ENCODE measurements around the gene ABCC2. TPM values are rescaled to one million over a fixed set of nuclear protein-coding genes. Genes with fewer than 3 reads are reported as not detected.

ABCC2 gene
- polyA plus RNA-seq, 1 donor from 2014 or later = 2.0 TPM

DNA sequence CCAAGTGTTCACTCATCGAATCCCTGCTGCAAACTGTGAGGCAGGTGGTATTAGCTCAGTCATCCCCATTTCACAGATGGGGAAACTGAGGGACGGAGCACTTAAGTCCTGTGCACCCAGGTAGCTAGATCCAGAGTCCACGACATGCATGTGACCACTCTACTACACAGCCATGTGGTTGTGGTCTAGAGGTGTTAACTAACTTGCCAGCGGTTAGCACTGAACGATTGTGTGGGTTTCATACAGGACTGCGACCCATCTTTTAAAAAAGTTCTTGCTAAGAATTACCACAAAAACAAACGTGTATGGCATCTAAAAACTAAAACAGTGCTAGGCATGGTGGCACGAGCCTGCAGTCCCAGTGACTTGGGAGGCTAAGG is 16.1 kb upstream of the ABCC2 start:
- no peak overlapping the region for H3K4me2 ChIP-seq (ENCODE audit: low read length)
- H3K4me3 ChIP-seq (ENCODE audit: low read length) = no peak overlapping the region
- H3K27me3 ChIP-seq (ENCODE audit: insufficient read depth, low read depth, low read length) = no peaks in the 10 kb centered on the region
- no peaks in the 10 kb centered on the region for H3F3A ChIP-seq (ENCODE audit: insufficient read depth, low read length, poor library complexity, severe bottlenecking)
- no peaks in the 10 kb centered on the region for H3K36me3 ChIP-seq (ENCODE audit: insufficient read depth, low read length)
- H3K79me2 ChIP-seq (replicated peaks; ENCODE audit: insufficient read depth, low read length) = no peaks in the 10 kb centered on the region
- H3K9me2 ChIP-seq (ENCODE audit: insufficient read depth, low read length) = no peaks in the 10 kb centered on the region
- H3K9me3 ChIP-seq (ENCODE audit: low read length) = no peaks in the 10 kb centered on the region
- no peaks in the 10 kb centered on the region for H4K20me1 ChIP-seq (ENCODE audit: insufficient read depth)
- TF ChIP-seq EZH2 (IDR thresholded peaks at IDR 0.05; ENCODE audit: borderline replicate concordance, insufficient read depth, low read length, poor library complexity, severe bottlenecking) (no peak), POLR2AphosphoS5 (IDR thresholded peaks at IDR 0.05) (no peak), EP300 (conservative IDR thresholded peaks at IDR 0.05; ENCODE audit: poor library complexity, severe bottlenecking) (no peak), TAF1 (IDR thresholded peaks at IDR 0.05; ENCODE audit: low read depth) (no peak), RAD21 (conservative IDR thresholded peaks at IDR 0.05) (no peak), MXI1 (conservative IDR thresholded peaks at IDR 0.05; ENCODE audit: poor library complexity, severe bottlenecking) (no peak), SMC3 (conservative IDR thresholded peaks at IDR 0.05; ENCODE audit: poor library complexity) (no peak)
- TF ChIP-seq, protein P1, sequence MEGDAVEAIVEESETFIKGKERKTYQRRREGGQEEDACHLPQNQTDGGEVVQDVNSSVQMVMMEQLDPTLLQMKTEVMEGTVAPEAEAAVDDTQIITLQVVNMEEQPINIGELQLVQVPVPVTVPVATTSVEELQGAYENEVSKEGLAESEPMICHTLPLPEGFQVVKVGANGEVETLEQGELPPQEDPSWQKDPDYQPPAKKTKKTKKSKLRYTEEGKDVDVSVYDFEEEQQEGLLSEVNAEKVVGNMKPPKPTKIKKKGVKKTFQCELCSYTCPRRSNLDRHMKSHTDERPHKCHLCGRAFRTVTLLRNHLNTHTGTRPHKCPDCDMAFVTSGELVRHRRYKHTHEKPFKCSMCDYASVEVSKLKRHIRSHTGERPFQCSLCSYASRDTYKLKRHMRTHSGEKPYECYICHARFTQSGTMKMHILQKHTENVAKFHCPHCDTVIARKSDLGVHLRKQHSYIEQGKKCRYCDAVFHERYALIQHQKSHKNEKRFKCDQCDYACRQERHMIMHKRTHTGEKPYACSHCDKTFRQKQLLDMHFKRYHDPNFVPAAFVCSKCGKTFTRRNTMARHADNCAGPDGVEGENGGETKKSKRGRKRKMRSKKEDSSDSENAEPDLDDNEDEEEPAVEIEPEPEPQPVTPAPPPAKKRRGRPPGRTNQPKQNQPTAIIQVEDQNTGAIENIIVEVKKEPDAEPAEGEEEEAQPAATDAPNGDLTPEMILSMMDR (IDR thresholded peaks at IDR 0.05; ENCODE audit: poor library complexity, severe bottlenecking) = no peak
- TF ChIP-seq, protein P2, sequence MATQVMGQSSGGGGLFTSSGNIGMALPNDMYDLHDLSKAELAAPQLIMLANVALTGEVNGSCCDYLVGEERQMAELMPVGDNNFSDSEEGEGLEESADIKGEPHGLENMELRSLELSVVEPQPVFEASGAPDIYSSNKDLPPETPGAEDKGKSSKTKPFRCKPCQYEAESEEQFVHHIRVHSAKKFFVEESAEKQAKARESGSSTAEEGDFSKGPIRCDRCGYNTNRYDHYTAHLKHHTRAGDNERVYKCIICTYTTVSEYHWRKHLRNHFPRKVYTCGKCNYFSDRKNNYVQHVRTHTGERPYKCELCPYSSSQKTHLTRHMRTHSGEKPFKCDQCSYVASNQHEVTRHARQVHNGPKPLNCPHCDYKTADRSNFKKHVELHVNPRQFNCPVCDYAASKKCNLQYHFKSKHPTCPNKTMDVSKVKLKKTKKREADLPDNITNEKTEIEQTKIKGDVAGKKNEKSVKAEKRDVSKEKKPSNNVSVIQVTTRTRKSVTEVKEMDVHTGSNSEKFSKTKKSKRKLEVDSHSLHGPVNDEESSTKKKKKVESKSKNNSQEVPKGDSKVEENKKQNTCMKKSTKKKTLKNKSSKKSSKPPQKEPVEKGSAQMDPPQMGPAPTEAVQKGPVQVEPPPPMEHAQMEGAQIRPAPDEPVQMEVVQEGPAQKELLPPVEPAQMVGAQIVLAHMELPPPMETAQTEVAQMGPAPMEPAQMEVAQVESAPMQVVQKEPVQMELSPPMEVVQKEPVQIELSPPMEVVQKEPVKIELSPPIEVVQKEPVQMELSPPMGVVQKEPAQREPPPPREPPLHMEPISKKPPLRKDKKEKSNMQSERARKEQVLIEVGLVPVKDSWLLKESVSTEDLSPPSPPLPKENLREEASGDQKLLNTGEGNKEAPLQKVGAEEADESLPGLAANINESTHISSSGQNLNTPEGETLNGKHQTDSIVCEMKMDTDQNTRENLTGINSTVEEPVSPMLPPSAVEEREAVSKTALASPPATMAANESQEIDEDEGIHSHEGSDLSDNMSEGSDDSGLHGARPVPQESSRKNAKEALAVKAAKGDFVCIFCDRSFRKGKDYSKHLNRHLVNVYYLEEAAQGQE (IDR thresholded peaks at IDR 0.05; ENCODE audit: borderline replicate concordance) = no peak
- no peak overlapping the region for H3K27ac ChIP-seq (ENCODE audit: low read length)
- no peak overlapping the region for H2AFZ ChIP-seq (ENCODE audit: low read depth, low read length)
- H3K9ac ChIP-seq (ENCODE audit: low read length) = no peak overlapping the region

DNA sequence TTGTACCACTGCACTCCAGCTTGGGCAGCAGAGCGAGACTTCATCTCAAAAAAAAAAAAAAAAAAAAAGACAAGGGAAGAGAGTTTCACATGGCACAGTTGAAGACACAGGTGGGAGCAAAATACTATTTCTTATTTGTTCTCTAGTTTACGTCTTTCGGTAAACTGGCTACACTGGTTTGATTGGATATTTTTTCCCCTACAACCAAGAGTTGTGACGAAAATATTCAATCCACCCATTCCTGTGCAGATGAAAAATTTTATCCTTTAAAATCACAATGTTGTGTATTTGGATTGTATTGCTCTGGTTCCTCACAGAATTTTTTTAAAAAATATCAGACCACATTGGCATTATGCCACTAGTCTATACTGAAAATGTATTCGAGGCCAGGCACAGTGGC is 14.5 kb upstream of the ABCC2 start:
- H3K4me2 ChIP-seq (ENCODE audit: low read length) = no peak overlapping the region
- no peaks in the 10 kb centered on the region for H4K20me1 ChIP-seq (ENCODE audit: insufficient read depth)
- H3K9me3 ChIP-seq (ENCODE audit: low read length) = no peaks in the 10 kb centered on the region

More for the DNA sequence above, 14.5 kb upstream of the ABCC2 start:
- Histone ChIP-seq H3K27me3 (ENCODE audit: insufficient read depth, low read depth, low read length) (no peaks in the 10 kb centered on the region), H3K79me2 (replicated peaks; ENCODE audit: insufficient read depth, low read length) (no peaks in the 10 kb centered on the region), H3F3A (ENCODE audit: insufficient read depth, low read length, poor library complexity, severe bottlenecking) (no peaks in the 10 kb centered on the region), H3K9me2 (ENCODE audit: insufficient read depth, low read length) (no peaks in the 10 kb centered on the region), H2AFZ (ENCODE audit: low read depth, low read length) (no peak overlapping the region), H3K4me3 (ENCODE audit: low read length) (no peak overlapping the region), H3K9ac (ENCODE audit: low read length) (no peak overlapping the region), H3K36me3 (ENCODE audit: insufficient read depth, low read length) (no peaks in the 10 kb centered on the region), H3K27ac (ENCODE audit: low read length) (no peak overlapping the region)
- TF ChIP-seq, protein P2 (IDR thresholded peaks at IDR 0.05; ENCODE audit: borderline replicate concordance) = no peak
- no peak for TF ChIP-seq RAD21 (conservative IDR thresholded peaks at IDR 0.05)
- no peak for TF ChIP-seq SMC3 (conservative IDR thresholded peaks at IDR 0.05; ENCODE audit: poor library complexity)
- TF ChIP-seq EP300 (conservative IDR thresholded peaks at IDR 0.05; ENCODE audit: poor library complexity, severe bottlenecking) = no peak
- no peak for TF ChIP-seq MXI1 (conservative IDR thresholded peaks at IDR 0.05; ENCODE audit: poor library complexity, severe bottlenecking)
- TF ChIP-seq EZH2 (IDR thresholded peaks at IDR 0.05; ENCODE audit: borderline replicate concordance, insufficient read depth, low read length, poor library complexity, severe bottlenecking) = no peak
- TF ChIP-seq TAF1 (IDR thresholded peaks at IDR 0.05; ENCODE audit: low read depth) = no peak
- TF ChIP-seq POLR2AphosphoS5 (IDR thresholded peaks at IDR 0.05) = no peak
- TF ChIP-seq, protein P1 (IDR thresholded peaks at IDR 0.05; ENCODE audit: poor library complexity, severe bottlenecking) = no peak
